CD14-positive monocyte (primary cell): ENCODE data around the gene SPEN. TPM values are rescaled to one million over a fixed set of nuclear protein-coding genes. Genes with fewer than 3 reads are reported as not detected.

ENCODE experiments used
- DNase-seq, 3 donors: peaks; one replicate each; pipeline ENCODE4 v3.0.0-alpha.2; 2011 to 2022
- H2AFZ ChIP-seq: 2 replicates; pipeline ENCODE4 v1.6.0; 2012; ENCODE audit warnings: mild to moderate bottlenecking, low read depth, low read length, inconsistent platforms; ENCODE audit not compliant: insufficient read depth, poor library complexity, severe bottlenecking
- H3K27ac ChIP-seq, 2 donors: 1 replicate in 1 of 2; 2 replicates in 1 of 2; pipeline ENCODE4 v1.5.1; 2012 to 2013; ENCODE audit warnings: low read length in 2 of 2, control low read depth in 1 of 2, inconsistent platforms in 1 of 2, low read depth in 1 of 2, mild to moderate bottlenecking in 1 of 2
- H3K27me3 ChIP-seq, 2 donors: one replicate each; pipeline versions ENCODE4 v1.6.0 to v1.6.1; 2011 to 2013; ENCODE audit warnings: low read length in 2 of 2; ENCODE audit not compliant: control insufficient read depth in 2 of 2, insufficient read depth in 2 of 2
- H3K36me3 ChIP-seq, 2 donors: replicated peaks in 1 of 2; 1 replicate in 1 of 2; 2 replicates in 1 of 2; pipeline versions ENCODE4 v1.5.1 to v1.6.1; 2012 to 2013; ENCODE audit warnings: low read length in 2 of 2, control low read depth in 1 of 2, inconsistent platforms in 1 of 2, mild to moderate bottlenecking in 1 of 2; ENCODE audit not compliant: insufficient read depth in 2 of 2, control insufficient read depth in 1 of 2
- H3K4me1 ChIP-seq, 2 donors: 1 replicate in 1 of 2; 2 replicates in 1 of 2; pipeline versions ENCODE4 v1.5.1 to v1.6.1; 2012 to 2013; ENCODE audit warnings: low read length in 2 of 2, control low read depth in 1 of 2, inconsistent platforms in 1 of 2, mild to moderate bottlenecking in 1 of 2, moderate library complexity in 1 of 2; ENCODE audit not compliant: insufficient read depth in 2 of 2, control insufficient read depth in 1 of 2
- H3K4me2 ChIP-seq: replicated peaks from 2 replicates; pipeline ENCODE3; 2012; ENCODE audit warnings: low read length, moderate library complexity, mild to moderate bottlenecking; ENCODE audit not compliant: poor library complexity, severe bottlenecking; ENCODE audit errors: extremely low read depth
- H3K4me3 ChIP-seq, 3 experiments: fragments of 200-600 bp in 1 of 3; sonication (generic) in 1 of 3; replicated peaks in 1 of 3; 1 replicate in 2 of 3; 2 replicates in 1 of 3; pipeline ENCODE4 v1.5.1; 2011 to 2013; ENCODE audit warnings: low read length in 3 of 3, mild to moderate bottlenecking in 3 of 3, control low read depth in 2 of 3, low read depth in 2 of 3, inconsistent platforms in 1 of 3, moderate library complexity in 1 of 3
- H3K79me2 ChIP-seq: 2 replicates; pipeline ENCODE4 v1.6.0; 2012; ENCODE audit warnings: mild to moderate bottlenecking, control low read depth, inconsistent platforms, low read length, moderate library complexity; ENCODE audit not compliant: insufficient read depth
- H3K9ac ChIP-seq: 2 replicates; pipeline ENCODE4 v1.6.0; 2017; ENCODE audit warnings: low read length, mild to moderate bottlenecking; ENCODE audit not compliant: insufficient read depth, poor library complexity, severe bottlenecking
- H3K9me3 ChIP-seq, 2 donors: replicated peaks in 1 of 2; 1 replicate in 1 of 2; 2 replicates in 1 of 2; pipeline versions ENCODE4 v1.5.1 to v1.6.1; 2012 to 2013; ENCODE audit warnings: low read length in 2 of 2, control low read depth in 1 of 2; ENCODE audit not compliant: control insufficient read depth in 1 of 2, insufficient read depth in 1 of 2
- H4K20me1 ChIP-seq: 2 replicates; pipeline ENCODE4 v1.6.0; 2012; ENCODE audit warnings: mild to moderate bottlenecking, low read length, control low read depth, moderate library complexity; ENCODE audit not compliant: insufficient read depth
- H3K27ac Mint-ChIP-seq, 7 donors: one replicate each; pipeline ENCODE4 v1.8.0; 2020; ENCODE audit warnings: mild to moderate bottlenecking in 7 of 7, mixed read lengths in 7 of 7, moderate library complexity in 6 of 7, inconsistent platforms in 2 of 7
- H3K27me3 Mint-ChIP-seq, 3 donors: one replicate each; pipeline ENCODE4 v1.8.0; 2021 to 2022; ENCODE audit warnings: low read depth in 3 of 3, mild to moderate bottlenecking in 3 of 3, mixed read lengths in 3 of 3, moderate library complexity in 3 of 3, inconsistent platforms in 1 of 3
- H3K36me3 Mint-ChIP-seq, 2 donors: one replicate each; pipeline ENCODE4 v1.8.0; 2020; ENCODE audit warnings: mixed read lengths in 2 of 2, inconsistent platforms in 1 of 2, mild to moderate bottlenecking in 1 of 2
- H3K4me1 Mint-ChIP-seq: one replicate; pipeline ENCODE4 v1.8.0; 2020; ENCODE audit warnings: mild to moderate bottlenecking, mixed read lengths
- H3K4me3 Mint-ChIP-seq, 2 donors: one replicate each; pipeline ENCODE4 v1.8.0; 2020; ENCODE audit warnings: mild to moderate bottlenecking in 2 of 2, mixed read lengths in 2 of 2, moderate library complexity in 1 of 2
- H3K9me3 Mint-ChIP-seq, 7 donors: one replicate each; pipeline ENCODE4 v1.8.0; 2020 to 2022; ENCODE audit warnings: mixed read lengths in 7 of 7, mild to moderate bottlenecking in 6 of 7, moderate library complexity in 6 of 7, inconsistent platforms in 2 of 7
- WGBS: methylation state at CpG from one replicate; pipeline ENCODE4 v1.1.5; 2013; ENCODE audit warnings: missing lambda C conversion rate; ENCODE audit not compliant: insufficient coverage; 5-methylcytosine and 5-hydroxymethylcytosine counted together
- intact Hi-C, 2 donors: fragments of 100-400 bp; cut with micrococcal nuclease; formaldehyde crosslinking; loops; one replicate each; pipeline versions ENCODE4 v1.15.0 to v1.15.1; 2023
- polyA plus RNA-seq, 3 donors: library from polyadenylated mRNA; depleted of rRNA in 1 of 3; unstranded in 2 of 3; stranded (reverse) in 1 of 3; fragments of 300-500 nt in 2 of 3; fragments of >200 nt in 1 of 3; fragmentation: Illumina TruSeq in 2 of 3; gene quantifications; 1 replicate in 2 of 3; 2 replicates in 1 of 3; pipeline ENCODE4 v1.2.3, GENCODE V29; 2012 to 2021
- TF ChIP-seq, protein P1 (sequence below): fragments of 200-600 bp; IDR thresholded peaks from one replicate; pipeline ENCODE4 v1.8.0; 2022; ENCODE audit warnings: antibody characterized with exemption, mild to moderate bottlenecking

SPEN gene
- polyA plus RNA-seq, 3 donors = 3.1 to 30.9 (median 6.1) TPM

DNA sequence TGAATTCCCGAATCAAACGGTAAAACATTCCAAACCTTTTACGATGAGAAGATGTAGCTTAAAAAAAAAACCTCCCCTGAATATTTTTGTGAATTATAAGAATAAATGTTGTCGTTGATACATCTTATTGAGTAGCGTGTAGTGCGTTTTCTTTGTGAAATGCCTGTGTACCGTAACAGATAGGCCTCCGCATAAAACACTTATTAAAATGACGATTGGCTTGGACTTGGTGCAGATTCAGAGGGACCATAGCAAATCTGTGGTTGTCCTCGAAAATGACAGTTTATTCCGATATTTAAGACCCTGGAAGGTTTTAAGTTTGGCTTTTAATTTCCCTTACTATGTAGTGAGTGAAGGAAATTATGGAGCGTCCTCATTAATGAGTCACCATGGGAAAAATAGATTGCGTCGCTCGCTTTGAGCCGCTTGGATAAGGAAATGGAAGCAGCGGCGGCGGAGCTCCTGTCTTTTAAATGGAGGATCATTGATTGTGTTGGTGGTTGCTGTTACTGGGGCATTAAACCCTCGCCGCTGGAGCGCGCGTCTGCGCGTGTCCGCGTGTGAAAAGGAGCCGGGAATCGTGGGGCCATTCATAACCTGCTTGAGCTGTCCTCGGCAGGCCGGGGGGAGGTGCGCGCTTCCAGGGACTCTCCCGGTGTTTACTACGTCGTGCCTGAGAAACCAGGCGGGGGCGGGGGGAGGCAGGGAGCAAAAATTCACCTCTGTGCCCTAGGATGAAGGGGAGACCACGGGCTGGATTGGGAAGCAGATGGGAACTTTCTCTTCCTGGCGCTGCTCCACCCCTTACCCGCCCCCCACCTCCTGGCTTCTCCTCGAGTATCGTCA lies 1.6 kb downstream of the SPEN start:
- no peaks in the 10 kb centered on the region for H3K27me3 Mint-ChIP-seq
- intact Hi-C loops = loop anchor here in 1 of 2 donors (2.0 to 5.0 kb wide), 2 partner anchors 14 to 33 kb away; no protein-coding TSS in a partner anchor

DNA sequence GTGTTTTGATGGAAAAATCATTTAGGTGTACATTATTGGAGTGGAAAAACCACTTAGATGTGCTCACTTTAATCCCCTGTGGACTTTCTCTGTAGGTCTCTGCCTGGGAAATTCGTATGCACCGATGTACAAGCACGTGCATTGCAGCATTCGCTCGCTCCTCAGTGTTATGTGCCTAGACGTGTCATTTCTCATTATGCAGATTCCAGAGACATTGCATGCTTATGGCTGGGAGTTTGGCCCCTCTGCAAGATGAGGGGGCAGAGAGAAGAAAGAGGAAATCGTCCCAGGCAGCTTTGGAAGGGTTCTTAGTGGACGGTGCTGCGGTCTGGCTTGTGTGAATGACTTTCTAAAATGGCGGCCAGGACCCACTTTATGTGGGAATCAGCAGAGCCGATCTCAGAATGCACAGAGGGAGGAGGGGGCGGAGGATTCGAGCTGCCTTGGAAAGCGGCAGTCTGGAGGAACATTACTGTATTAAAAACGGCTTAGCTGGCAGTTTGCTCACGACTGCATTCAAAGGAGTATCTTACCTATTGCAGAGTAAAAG lies 2.3 kb downstream of the SPEN start:
- DNase-seq = peak; percentile 45 to 68 (median 60)
- peak overlapping the region; percentile 96 to 99 (median 98) for H3K27ac Mint-ChIP-seq
- H3K79me2 ChIP-seq = peaks cover 93% of the 10 kb centered on the region
- intact Hi-C loops = loop anchor here in 1 of 2 donors (2.0 to 5.0 kb wide), 2 partner anchors 15 to 32 kb away; no protein-coding TSS in a partner anchor
- H3K4me2 ChIP-seq = peak overlapping the region; percentile 100
- peak overlapping the region; percentile 99 to 100 for H3K4me3 Mint-ChIP-seq
- no peaks in the 10 kb centered on the region for H3K36me3 ChIP-seq
- peaks cover 62% of the 10 kb centered on the region for H4K20me1 ChIP-seq
- WGBS = 0% methylated on average over 16 of the region's 16 CpGs
- peak overlapping the region; percentile 95 to 98 for H3K27ac ChIP-seq
- H3K4me1 Mint-ChIP-seq = peaks cover 46% of the 10 kb centered on the region
- H3K9ac ChIP-seq = peak overlapping the region; percentile 98
- H3K36me3 Mint-ChIP-seq = peaks cover 0 to 4% of the 10 kb centered on the region in 2 donors
- peak overlapping the region; percentile 67 to 99 (median 97) for H3K4me3 ChIP-seq
- H3K9me3 ChIP-seq = no peaks in the 10 kb centered on the region
- peaks cover 0 to 1% (median 0%) of the 10 kb centered on the region in 7 donors for H3K9me3 Mint-ChIP-seq
- TF ChIP-seq, protein P1, sequence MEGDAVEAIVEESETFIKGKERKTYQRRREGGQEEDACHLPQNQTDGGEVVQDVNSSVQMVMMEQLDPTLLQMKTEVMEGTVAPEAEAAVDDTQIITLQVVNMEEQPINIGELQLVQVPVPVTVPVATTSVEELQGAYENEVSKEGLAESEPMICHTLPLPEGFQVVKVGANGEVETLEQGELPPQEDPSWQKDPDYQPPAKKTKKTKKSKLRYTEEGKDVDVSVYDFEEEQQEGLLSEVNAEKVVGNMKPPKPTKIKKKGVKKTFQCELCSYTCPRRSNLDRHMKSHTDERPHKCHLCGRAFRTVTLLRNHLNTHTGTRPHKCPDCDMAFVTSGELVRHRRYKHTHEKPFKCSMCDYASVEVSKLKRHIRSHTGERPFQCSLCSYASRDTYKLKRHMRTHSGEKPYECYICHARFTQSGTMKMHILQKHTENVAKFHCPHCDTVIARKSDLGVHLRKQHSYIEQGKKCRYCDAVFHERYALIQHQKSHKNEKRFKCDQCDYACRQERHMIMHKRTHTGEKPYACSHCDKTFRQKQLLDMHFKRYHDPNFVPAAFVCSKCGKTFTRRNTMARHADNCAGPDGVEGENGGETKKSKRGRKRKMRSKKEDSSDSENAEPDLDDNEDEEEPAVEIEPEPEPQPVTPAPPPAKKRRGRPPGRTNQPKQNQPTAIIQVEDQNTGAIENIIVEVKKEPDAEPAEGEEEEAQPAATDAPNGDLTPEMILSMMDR = no peak
- peak overlapping the region; percentile 73 for H2AFZ ChIP-seq
- no peaks in the 10 kb centered on the region for H3K27me3 Mint-ChIP-seq
- peaks cover 38 to 43% of the 10 kb centered on the region in 2 donors for H3K4me1 ChIP-seq
- no peaks in the 10 kb centered on the region for H3K27me3 ChIP-seq

More for the DNA sequence above, 1.6 kb downstream of the SPEN start:
- Mint-ChIP-seq H3K27ac (peak overlapping the region; percentile 96 to 99 (median 98)), H3K4me1 (peaks cover 47% of the 10 kb centered on the region), H3K4me3 (peak overlapping the region; percentile 99 to 100), H3K9me3 (peaks cover 0 to 1% (median 0%) of the 10 kb centered on the region in 7 donors), H3K36me3 (peaks cover 0 to 4% of the 10 kb centered on the region in 2 donors)
- DNase-seq = peak; percentile 72 to 85 (median 84)
- Histone ChIP-seq H3K79me2 (peaks cover 90% of the 10 kb centered on the region), H3K9me3 (no peaks in the 10 kb centered on the region), H3K4me3 (peak overlapping the region; percentile 67 to 99 (median 97)), H4K20me1 (peaks cover 55% of the 10 kb centered on the region), H2AFZ (peak overlapping the region; percentile 73), H3K9ac (peak overlapping the region; percentile 98), H3K36me3 (no peaks in the 10 kb centered on the region), H3K4me2 (peak overlapping the region; percentile 100), H3K27me3 (no peaks in the 10 kb centered on the region), H3K27ac (peak overlapping the region; percentile 95 to 98), H3K4me1 (peaks cover 38 to 43% of the 10 kb centered on the region in 2 donors)
- 0% methylated on average over 23 of the region's 44 CpGs for WGBS
- TF ChIP-seq, protein P1 = no peak
